Caco-2 (cell line): ENCODE data around the gene TPK1. TPM values are rescaled to one million over a fixed set of nuclear protein-coding genes. Genes with fewer than 3 reads are reported as not detected.
A peak's percentile ranks its signal among the peaks of the same experiment; 100 is the strongest.
"Not testable (repeated sequence)": the region's sequence is repeated elsewhere in the genome, so short reads cannot be mapped to it uniquely, and the experiment has no call there.

Experiments
- BruUV-seq: library from RNA; stranded (reverse); fragments of 400-500 nt; replicated peaks from 2 replicates; lab custom pipeline; 2021; lab: Mats Ljungman, UMichigan
- CTCF ChIA-PET: fragments of 300-600 bp; sonication (Branson Sonifier 250); formaldehyde crosslinking; loops from one replicate; lab custom pipeline; 2022; ENCODE audit warnings: antibody characterized with exemption; lab: Charles Lee
- POLR2A ChIA-PET: fragments of 300-600 bp; sonication (Branson Sonifier 250); formaldehyde crosslinking; loops from one replicate; lab custom pipeline; 2022; ENCODE audit warnings: antibody characterized with exemption; lab: Charles Lee
- DNase-seq, 2 experiments: peaks; one replicate each; pipeline versions ENCODE4 v3.0.0 to v3.0.0-alpha.2; 2020 to 2022
- H3K27me3 ChIP-seq: replicated peaks from 2 replicates; pipeline ENCODE4 v1.6.0; 2011; ENCODE audit warnings: low read length; ENCODE audit not compliant: control insufficient read depth, insufficient read depth
- H3K36me3 ChIP-seq: 2 replicates; pipeline ENCODE4 v1.5.1; 2011; ENCODE audit warnings: low read length; ENCODE audit not compliant: control insufficient read depth, insufficient read depth
- H3K4me1 ChIP-seq: fragments of 250-450 bp; sonication (Bioruptor Pico); 2 replicates; pipeline ENCODE4 v1.5.1; 2020; ENCODE audit warnings: mild to moderate bottlenecking
- H3K4me3 ChIP-seq: 2 replicates; pipeline ENCODE4 v1.5.1; 2011; ENCODE audit warnings: low read depth, mild to moderate bottlenecking, control low read depth, low read length
- H3K9me3 ChIP-seq: fragments of 250-450 bp; sonication (Bioruptor Pico); 2 replicates; pipeline ENCODE4 v1.5.1; 2020; ENCODE audit warnings: mild to moderate bottlenecking, moderate library complexity
- H3K27ac Mint-ChIP-seq: one replicate; pipeline ENCODE4 v1.8.0; 2022; ENCODE audit warnings: mixed read lengths; ENCODE audit not compliant: unreplicated experiment
- H3K27me3 Mint-ChIP-seq: one replicate; pipeline ENCODE4 v1.8.0; 2022; ENCODE audit warnings: mixed read lengths; ENCODE audit not compliant: insufficient read depth, unreplicated experiment
- H3K36me3 Mint-ChIP-seq: one replicate; pipeline ENCODE4 v1.8.0; 2022; ENCODE audit warnings: mild to moderate bottlenecking, mixed read lengths; ENCODE audit not compliant: insufficient read depth, unreplicated experiment
- H3K4me1 Mint-ChIP-seq: one replicate; pipeline ENCODE4 v1.8.0; 2022; ENCODE audit warnings: low read depth, mixed read lengths; ENCODE audit not compliant: unreplicated experiment
- H3K4me3 Mint-ChIP-seq: one replicate; pipeline ENCODE4 v1.8.0; 2022; ENCODE audit warnings: mild to moderate bottlenecking, moderate library complexity, mixed read lengths; ENCODE audit not compliant: unreplicated experiment
- H3K9me3 Mint-ChIP-seq: one replicate; pipeline ENCODE4 v1.8.0; 2022; ENCODE audit warnings: mixed read lengths; ENCODE audit not compliant: unreplicated experiment
- intact Hi-C: fragments of 100-400 bp; cut with micrococcal nuclease; formaldehyde crosslinking; loops from one replicate; pipeline ENCODE4 v1.10.0; 2022; ENCODE audit not compliant: unreplicated experiment
- total RNA-seq: library from RNA; stranded (reverse); gene quantifications from 2 replicates; pipeline ENCODE4 v1.2.3, GENCODE V29; 2022
- TF ChIP-seq, protein P1 (sequence below), 2 experiments: fragments of 200-600 bp in 1 of 2; IDR thresholded peaks; 1 replicate in 1 of 2; 2 replicates in 1 of 2; pipeline versions ENCODE4 v1.5.1 to v1.8.0; 2011 to 2022; ENCODE audit warnings: antibody characterized with exemption in 1 of 2, control low read depth in 1 of 2, inconsistent platforms in 1 of 2, low read depth in 1 of 2, low read length in 1 of 2, mild to moderate bottlenecking in 1 of 2, moderate library complexity in 1 of 2; ENCODE audit not compliant: insufficient read depth in 1 of 2, severe bottlenecking in 1 of 2, unreplicated experiment in 1 of 2

The TPK1 gene
- total RNA-seq, 1 experiment from 2014 or later = 86.6 TPM

DNA sequence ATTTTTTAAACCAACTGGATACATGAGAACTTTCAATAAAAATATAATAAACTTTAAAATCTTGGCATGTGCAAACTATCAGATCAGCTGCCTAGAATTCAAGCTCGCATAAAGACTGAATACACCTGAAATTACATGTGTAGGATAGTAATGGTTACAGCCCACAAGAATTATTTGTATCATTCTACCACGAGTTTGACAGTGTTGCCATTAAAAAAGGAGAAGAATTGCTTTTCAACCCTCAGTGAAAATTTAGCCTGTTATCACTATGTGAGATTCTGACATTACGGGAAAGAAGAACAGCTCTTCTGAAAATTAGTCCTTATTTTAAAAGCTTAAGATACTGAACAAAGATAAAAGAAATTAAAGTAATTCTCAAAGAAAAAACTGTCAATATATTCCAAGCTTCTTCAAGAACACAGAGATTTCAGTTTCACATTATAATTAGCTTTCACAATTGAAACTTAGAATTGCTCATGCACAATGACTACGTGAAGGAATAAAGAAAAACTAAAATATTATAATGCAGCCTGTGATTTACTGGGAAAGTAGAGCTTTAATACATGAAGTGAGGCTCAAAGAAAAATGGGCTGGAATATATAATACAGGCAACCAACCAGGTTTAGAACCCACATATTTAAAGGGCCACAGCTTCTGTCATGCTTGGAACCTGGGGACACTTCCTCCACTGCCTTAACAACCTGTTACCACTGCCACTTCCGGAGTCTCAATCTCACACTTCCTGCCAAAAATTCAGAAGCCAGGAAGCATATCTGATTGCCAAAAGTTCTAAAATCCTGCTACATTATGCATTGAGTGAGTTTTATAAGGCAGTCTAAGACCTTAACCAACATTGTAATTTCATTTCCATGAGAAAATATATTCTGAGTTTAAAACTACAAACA, 23.2 kb downstream of the TPK1 start:
- H3K27me3 ChIP-seq = no peaks in the 10 kb centered on the region
- ChIA-PET POLR2A (no interaction called here), CTCF (no interaction called here)
- H3K36me3 ChIP-seq = no peaks in the 10 kb centered on the region
- TF ChIP-seq, protein P1, sequence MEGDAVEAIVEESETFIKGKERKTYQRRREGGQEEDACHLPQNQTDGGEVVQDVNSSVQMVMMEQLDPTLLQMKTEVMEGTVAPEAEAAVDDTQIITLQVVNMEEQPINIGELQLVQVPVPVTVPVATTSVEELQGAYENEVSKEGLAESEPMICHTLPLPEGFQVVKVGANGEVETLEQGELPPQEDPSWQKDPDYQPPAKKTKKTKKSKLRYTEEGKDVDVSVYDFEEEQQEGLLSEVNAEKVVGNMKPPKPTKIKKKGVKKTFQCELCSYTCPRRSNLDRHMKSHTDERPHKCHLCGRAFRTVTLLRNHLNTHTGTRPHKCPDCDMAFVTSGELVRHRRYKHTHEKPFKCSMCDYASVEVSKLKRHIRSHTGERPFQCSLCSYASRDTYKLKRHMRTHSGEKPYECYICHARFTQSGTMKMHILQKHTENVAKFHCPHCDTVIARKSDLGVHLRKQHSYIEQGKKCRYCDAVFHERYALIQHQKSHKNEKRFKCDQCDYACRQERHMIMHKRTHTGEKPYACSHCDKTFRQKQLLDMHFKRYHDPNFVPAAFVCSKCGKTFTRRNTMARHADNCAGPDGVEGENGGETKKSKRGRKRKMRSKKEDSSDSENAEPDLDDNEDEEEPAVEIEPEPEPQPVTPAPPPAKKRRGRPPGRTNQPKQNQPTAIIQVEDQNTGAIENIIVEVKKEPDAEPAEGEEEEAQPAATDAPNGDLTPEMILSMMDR (IDR thresholded peaks at IDR 0.05; ENCODE audit: insufficient read depth in 1 of 2, low read depth in 1 of 2, low read length in 1 of 2, severe bottlenecking in 1 of 2, unreplicated experiment in 1 of 2) = no peak
- no peaks in the 10 kb centered on the region for H3K9me3 Mint-ChIP-seq
- H3K4me3 ChIP-seq = no peak overlapping the region
- H3K9me3 ChIP-seq = no peaks in the 10 kb centered on the region
- peaks cover 6% of the 10 kb centered on the region; the same call in 1 of the 2 replicates for H3K4me1 ChIP-seq
- no peaks in the 10 kb centered on the region for H3K27me3 Mint-ChIP-seq
- intact Hi-C loops = no loop called here
- no peak overlapping the region for H3K27ac Mint-ChIP-seq
- BruUV-seq = no TSS peak
- DNase-seq = no peak
- H3K4me1 Mint-ChIP-seq = peaks cover 9% of the 10 kb centered on the region
- H3K4me3 Mint-ChIP-seq = no peak overlapping the region
- peaks cover 18% of the 10 kb centered on the region for H3K36me3 Mint-ChIP-seq

DNA sequence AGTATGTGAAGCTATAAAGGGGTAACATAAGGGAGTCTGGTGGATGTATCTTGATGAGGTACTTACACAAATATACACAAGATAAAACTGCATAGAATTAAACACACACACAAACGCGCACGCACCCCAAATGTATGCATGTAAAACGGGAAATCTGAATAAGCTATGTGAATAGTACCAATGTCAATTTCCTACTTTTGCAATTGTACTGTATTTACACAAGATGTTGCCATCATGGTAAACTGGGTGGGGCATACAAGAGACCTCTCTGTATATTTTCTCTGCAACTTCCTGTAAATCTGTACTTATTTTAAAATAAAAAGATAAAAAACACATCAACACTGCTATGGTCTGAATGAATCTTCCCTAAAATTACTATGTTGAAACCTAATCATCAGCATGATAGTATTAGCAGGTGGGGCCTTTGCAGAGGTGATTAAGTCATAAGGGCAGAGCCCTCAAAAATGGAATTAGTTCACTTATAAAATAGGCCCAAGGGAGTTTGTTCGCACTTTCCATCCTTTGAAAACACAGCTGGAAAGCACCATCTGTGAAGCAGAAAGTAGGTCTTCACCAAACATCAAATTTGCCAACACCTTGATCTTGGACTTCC, 30.1 kb downstream of the TPK1 start:
- no peak overlapping the region for H3K27ac Mint-ChIP-seq
- Histone ChIP-seq H3K27me3 (no peaks in the 10 kb centered on the region), H3K4me1 (0 out of 2 replicates have a peak, but pooled peaks cover 6% of the 10 kb centered on the region), H3K9me3 (no peaks in the 10 kb centered on the region; the same call in 1 of the 2 replicates), H3K36me3 (no peaks in the 10 kb centered on the region), H3K4me3 (no peak overlapping the region)
- POLR2A ChIA-PET = no interaction called here
- DNase-seq = no peak
- H3K27me3 Mint-ChIP-seq = no peaks in the 10 kb centered on the region
- peaks cover 45% of the 10 kb centered on the region for H3K36me3 Mint-ChIP-seq
- BruUV-seq = no TSS peak
- intact Hi-C loops = no loop called here
- H3K9me3 Mint-ChIP-seq = no peaks in the 10 kb centered on the region
- CTCF ChIA-PET = no interaction called here
- peaks cover 10% of the 10 kb centered on the region for H3K4me1 Mint-ChIP-seq
- no peak overlapping the region for H3K4me3 Mint-ChIP-seq
- TF ChIP-seq, protein P1 (IDR thresholded peaks at IDR 0.05; ENCODE audit: insufficient read depth in 1 of 2, low read depth in 1 of 2, low read length in 1 of 2, severe bottlenecking in 1 of 2, unreplicated experiment in 1 of 2) = no peak

DNA sequence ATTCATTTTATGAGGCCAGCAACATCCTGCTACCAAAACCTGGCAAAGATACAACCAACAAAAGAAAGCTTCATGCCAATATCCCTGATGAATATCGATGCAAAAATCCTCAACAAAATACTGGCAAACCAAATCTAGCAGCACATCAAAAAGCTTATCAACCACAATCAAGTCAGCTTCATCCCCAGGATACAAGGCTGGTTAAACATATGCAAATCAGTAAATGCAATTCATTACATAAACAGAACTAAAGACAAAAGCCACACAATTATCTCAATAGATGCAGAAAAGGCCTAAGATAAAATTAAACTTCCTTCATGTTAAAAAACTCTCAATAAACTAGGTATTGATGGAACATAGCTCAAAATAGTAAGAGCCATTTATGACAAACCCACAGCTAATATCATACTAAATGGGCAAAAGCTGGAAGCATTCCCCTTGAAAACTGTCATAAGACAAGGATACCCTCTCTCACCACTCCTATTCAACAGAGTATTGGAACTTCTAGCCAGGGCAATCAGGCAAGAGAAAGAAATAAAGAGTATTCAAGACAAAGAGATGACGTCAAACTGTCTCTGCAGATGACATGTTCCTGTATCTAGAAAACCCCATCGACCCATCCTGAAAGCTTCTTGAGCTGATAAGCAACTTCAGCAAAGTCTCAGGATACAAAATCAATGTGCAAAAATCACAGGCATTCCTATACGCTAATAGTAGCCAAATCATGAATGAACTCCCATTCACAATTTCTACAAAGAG, 35.0 kb downstream of the TPK1 start:
- Mint-ChIP-seq H3K27ac (peak overlapping the region; percentile 46), H3K36me3 (peaks cover 67% of the 10 kb centered on the region), H3K9me3 (peaks cover 17% of the 10 kb centered on the region)
- BruUV-seq, H3K36me3 ChIP-seq, H3K27me3 Mint-ChIP-seq, H3K9me3 ChIP-seq, H3K4me1 Mint-ChIP-seq, H3K4me1 ChIP-seq, H3K27me3 ChIP-seq, POLR2A ChIA-PET, H3K4me3 Mint-ChIP-seq, DNase-seq, H3K4me3 ChIP-seq, CTCF ChIA-PET, intact Hi-C loops: not testable (repeated sequence)
